ENCODE data around the gene GRXCR1. TPM values are rescaled to one million over a fixed set of nuclear protein-coding genes. Genes with fewer than 3 reads are reported as not detected.
A peak's percentile ranks its signal among the peaks of the same experiment; 100 is the strongest.

Gene GRXCR1
- total RNA-seq, 1 donor from 2014 or later = not detected

GRCh38 chr4:42865572-42866189 lies 26.8 kb upstream of the GRXCR1 start:
- peak; percentile 82 for TF ChIP-seq CTCF (IDR thresholded peaks at IDR 0.05; ENCODE audit: unreplicated experiment)
- peak; percentile 36 for DNase-seq (ENCODE audit: low spot score, unreplicated experiment)
- H3K4me1 Mint-ChIP-seq (ENCODE audit: low read depth) = peaks cover 4% of the 10 kb centered on the region
- no peaks in the 10 kb centered on the region for H3K9me3 Mint-ChIP-seq (ENCODE audit: low read depth)
- no peak overlapping the region for H3K27ac Mint-ChIP-seq
- H3K27me3 Mint-ChIP-seq = peaks cover 64% of the 10 kb centered on the region
- H3K4me3 Mint-ChIP-seq (ENCODE audit: low read depth) = no peak overlapping the region
- no peaks in the 10 kb centered on the region for H3K36me3 Mint-ChIP-seq (ENCODE audit: insufficient read depth)

GRCh38 chr4:42871261-42871660 lies 21.3 kb upstream of the GRXCR1 start:
- peaks cover 65% of the 10 kb centered on the region for H3K27me3 Mint-ChIP-seq
- no peak overlapping the region for H3K27ac Mint-ChIP-seq
- H3K4me3 Mint-ChIP-seq (ENCODE audit: low read depth) = no peak overlapping the region
- no peak for TF ChIP-seq CTCF (IDR thresholded peaks at IDR 0.05; ENCODE audit: unreplicated experiment)
- no peaks in the 10 kb centered on the region for H3K9me3 Mint-ChIP-seq (ENCODE audit: low read depth)
- no peaks in the 10 kb centered on the region for H3K36me3 Mint-ChIP-seq (ENCODE audit: insufficient read depth)
- H3K4me1 Mint-ChIP-seq (ENCODE audit: low read depth) = no peaks in the 10 kb centered on the region
- no peak for DNase-seq (ENCODE audit: low spot score, unreplicated experiment)

- Mint-ChIP-seq H3K27me3 (peaks cover 63% of the 10 kb centered on the region), H3K27ac (no peak overlapping the region), H3K36me3 (ENCODE audit: insufficient read depth) (no peaks in the 10 kb centered on the region), H3K4me3 (ENCODE audit: low read depth) (no peak overlapping the region), H3K4me1 (ENCODE audit: low read depth) (no peaks in the 10 kb centered on the region), H3K9me3 (ENCODE audit: low read depth) (no peaks in the 10 kb centered on the region)
- DNase-seq (ENCODE audit: low spot score, unreplicated experiment) = no peak
- TF ChIP-seq CTCF (IDR thresholded peaks at IDR 0.05; ENCODE audit: unreplicated experiment) = no peak
Observed at GRCh38 chr4:42871671-42872290, 20.7 kb upstream of the GRXCR1 start.

DNA sequence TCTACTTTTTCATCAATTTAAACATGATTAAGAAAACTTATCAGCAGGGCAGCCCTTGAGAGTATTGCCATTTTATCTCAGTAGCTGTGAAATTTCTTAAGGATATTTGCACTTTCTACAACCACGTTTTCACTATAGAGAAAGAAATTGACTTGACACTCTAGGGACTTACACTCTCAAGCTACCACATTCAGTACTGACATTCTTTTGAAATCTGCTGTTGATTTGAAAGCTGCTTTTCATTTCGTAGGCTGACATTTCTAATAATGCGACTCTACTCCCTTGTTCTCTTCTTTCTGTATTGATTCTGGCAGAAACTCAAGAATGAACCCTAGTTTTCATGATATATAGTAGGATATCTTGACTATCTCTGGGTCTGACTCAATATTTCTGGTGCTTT lies 13.7 kb upstream of the GRXCR1 start:
- TF ChIP-seq CTCF (IDR thresholded peaks at IDR 0.05; ENCODE audit: unreplicated experiment) = no peak
- no peak overlapping the region for H3K4me3 Mint-ChIP-seq (ENCODE audit: low read depth)
- H3K36me3 Mint-ChIP-seq (ENCODE audit: insufficient read depth) = no peaks in the 10 kb centered on the region
- H3K4me1 Mint-ChIP-seq (ENCODE audit: low read depth) = no peaks in the 10 kb centered on the region
- no peaks in the 10 kb centered on the region for H3K9me3 Mint-ChIP-seq (ENCODE audit: low read depth)
- H3K27ac Mint-ChIP-seq = no peak overlapping the region
- peaks cover 36% of the 10 kb centered on the region for H3K27me3 Mint-ChIP-seq
- DNase-seq (ENCODE audit: low spot score, unreplicated experiment) = no peak

GRCh38 chr4:42881253-42881652 lies 11.3 kb upstream of the GRXCR1 start:
- H3K27ac Mint-ChIP-seq = no peak overlapping the region
- no peaks in the 10 kb centered on the region for H3K36me3 Mint-ChIP-seq (ENCODE audit: insufficient read depth)
- H3K27me3 Mint-ChIP-seq = peaks cover 32% of the 10 kb centered on the region
- no peak for DNase-seq (ENCODE audit: low spot score, unreplicated experiment)
- no peaks in the 10 kb centered on the region for H3K9me3 Mint-ChIP-seq (ENCODE audit: low read depth)
- H3K4me1 Mint-ChIP-seq (ENCODE audit: low read depth) = no peaks in the 10 kb centered on the region
- H3K4me3 Mint-ChIP-seq (ENCODE audit: low read depth) = no peak overlapping the region
- TF ChIP-seq CTCF (IDR thresholded peaks at IDR 0.05; ENCODE audit: unreplicated experiment) = no peak
